ENCODE results near the gene NUP153. TPM values are rescaled to one million over a fixed set of nuclear protein-coding genes. Genes with fewer than 3 reads are reported as not detected.

NUP153 gene
- total and polyA plus RNA-seq, 5 experiments from 2014 or later, result 2.9 to 62.0 (median 3.5) TPM

DNA sequence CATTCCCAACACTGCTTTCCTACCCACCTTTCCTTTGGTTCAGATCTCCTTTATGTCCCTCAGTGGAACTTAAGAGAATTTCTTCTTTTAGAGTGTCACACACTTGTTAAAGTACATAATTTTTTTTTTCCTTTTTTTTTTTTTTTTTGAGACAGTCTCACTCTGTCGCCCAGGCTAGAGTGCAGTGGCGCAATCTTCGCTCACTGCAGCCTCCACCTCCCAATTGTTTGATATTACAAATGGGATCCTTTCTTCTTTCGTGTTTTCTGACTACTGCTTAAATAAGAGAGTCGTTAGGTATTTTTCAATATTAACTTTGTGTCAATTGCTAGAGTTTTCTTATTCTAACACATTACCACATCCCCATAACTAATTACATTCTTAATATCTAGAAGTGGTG is 29.1 kb downstream of the NUP153 start:
- no peak for DNase-seq
- H3K27ac Mint-ChIP-seq, result peak overlapping the region in 4 of 10 donors; percentile 51 to 72 (median 61)
- no peak for ATAC-seq
- no peaks in the 10 kb centered on the region for H3K9me3 Mint-ChIP-seq
- peaks cover 6 to 80% (median 16%) of the 10 kb centered on the region in 3 donors for H3K36me3 Mint-ChIP-seq
- peaks cover 25 to 54% (median 52%) of the 10 kb centered on the region in 4 donors for H3K4me1 Mint-ChIP-seq
- peak overlapping the region in 1 of 10 donors; percentile 28 for H3K4me3 Mint-ChIP-seq
- POLR2A ChIA-PET, result no interaction called here
- H3K27me3 Mint-ChIP-seq, result no peaks in the 10 kb centered on the region

DNA sequence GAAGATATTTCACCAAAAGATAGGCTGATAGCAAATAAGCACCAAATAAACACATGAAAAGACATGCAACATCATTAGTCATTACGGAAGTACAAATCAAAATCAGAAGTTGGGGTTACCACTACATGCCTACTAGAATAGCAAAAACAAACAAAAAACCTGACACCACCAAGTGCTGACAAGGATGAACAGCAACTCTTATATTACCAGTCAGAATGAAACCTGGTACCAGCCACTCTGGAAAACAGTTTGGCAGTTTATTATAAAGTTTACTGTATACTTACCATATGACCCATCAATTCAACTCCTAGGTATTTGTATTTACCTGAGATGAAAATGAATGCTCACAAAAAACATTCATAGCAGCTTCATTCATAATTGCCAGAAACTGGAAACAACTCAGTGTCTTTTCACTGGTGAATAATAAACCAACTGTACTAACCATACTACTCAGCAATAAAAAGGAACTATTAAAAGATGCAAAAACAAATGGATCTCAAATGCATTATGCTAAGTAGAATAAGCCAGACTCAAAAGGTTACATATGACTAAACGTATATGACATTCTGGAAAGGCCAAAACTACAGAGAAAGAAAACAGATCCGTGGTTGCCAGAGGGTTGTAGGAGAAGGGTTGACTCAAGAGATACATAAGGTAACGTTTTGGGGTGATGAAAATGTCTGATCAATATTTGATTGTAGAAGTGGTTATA is 33.0 kb downstream of the NUP153 start:
- Mint-ChIP-seq H3K4me3 (no peak overlapping the region), H3K27ac (peak overlapping the region in 4 of 10 donors; percentile 6 to 36 (median 25)), H3K27me3 (no peaks in the 10 kb centered on the region), H3K4me1 (peaks cover 11 to 29% (median 23%) of the 10 kb centered on the region in 4 donors), H3K9me3 (no peaks in the 10 kb centered on the region), H3K36me3 (peaks cover 0 to 83% (median 30%) of the 10 kb centered on the region in 3 donors)
- POLR2A ChIA-PET, result interaction anchor here (1.4 kb wide), 1 partner anchor 73 kb away, joined by 3 read pairs; no protein-coding TSS in a partner anchor
- no peak for DNase-seq
- ATAC-seq, result no peak

DNA sequence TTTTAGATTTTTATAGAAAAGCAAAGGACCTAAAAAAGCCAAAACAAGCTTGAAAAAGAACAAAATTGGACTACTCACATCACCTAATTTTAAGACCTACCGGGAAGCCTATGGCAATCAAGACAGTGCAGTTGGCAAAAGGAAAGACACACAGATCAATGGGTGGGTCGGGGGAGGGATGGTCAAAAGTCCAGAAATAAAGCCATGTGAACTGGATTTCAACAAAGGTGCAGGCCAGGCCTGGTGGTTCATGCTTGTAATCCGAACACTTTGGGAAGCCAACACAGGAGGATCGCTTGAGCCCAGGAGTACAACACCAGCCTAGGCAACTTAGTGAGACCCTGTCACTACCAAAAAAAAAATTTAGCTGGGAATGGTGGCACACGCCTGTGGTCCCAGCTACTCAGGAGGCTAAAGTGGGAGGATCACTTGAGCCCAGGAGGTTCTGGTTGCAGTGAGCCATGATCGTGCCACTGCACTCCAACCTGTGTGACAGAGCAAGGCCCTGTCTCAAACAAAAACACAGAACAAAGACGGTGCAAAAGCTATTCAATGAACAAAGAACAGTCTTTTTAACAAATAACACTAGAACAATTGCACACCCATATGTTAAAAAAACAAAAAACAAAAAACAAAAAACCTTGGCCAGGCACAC is 34.5 kb downstream of the NUP153 start:
- H3K4me3 Mint-ChIP-seq, result no peak overlapping the region
- H3K9me3 Mint-ChIP-seq, result no peaks in the 10 kb centered on the region
- H3K27ac Mint-ChIP-seq, result peak overlapping the region in 2 of 10 donors; percentile 13 to 56
- ATAC-seq, result no peak
- H3K27me3 Mint-ChIP-seq, result no peaks in the 10 kb centered on the region
- DNase-seq, result no peak
- H3K36me3 Mint-ChIP-seq, result peaks cover 0 to 86% (median 37%) of the 10 kb centered on the region in 3 donors
- H3K4me1 Mint-ChIP-seq, result peaks cover 8 to 14% (median 9%) of the 10 kb centered on the region in 4 donors
- POLR2A ChIA-PET, result no interaction called here

DNA sequence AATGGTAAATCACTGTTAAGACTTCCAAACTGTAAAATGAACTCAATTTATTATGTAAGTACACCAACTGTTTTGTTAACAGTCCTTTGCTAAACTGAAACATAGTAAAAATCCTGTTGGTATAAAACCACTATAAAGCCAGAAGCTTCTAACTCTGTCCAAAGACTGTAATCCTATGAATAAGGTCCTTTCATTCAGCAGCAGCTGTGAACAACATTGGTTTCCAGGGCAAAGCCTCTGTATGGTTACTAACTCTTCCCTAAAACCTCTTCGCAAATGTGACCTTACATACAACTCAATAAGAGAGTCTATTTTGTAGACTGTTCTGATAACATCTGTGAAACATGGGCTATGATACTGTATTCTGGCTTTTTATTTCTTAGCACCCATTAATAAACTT is 40.1 kb downstream of the NUP153 start:
- POLR2A ChIA-PET, result interaction anchor here (0.6 kb wide), 1 partner anchor 68 kb away, joined by 3 read pairs; no protein-coding TSS in a partner anchor
- H3K9me3 Mint-ChIP-seq, result no peaks in the 10 kb centered on the region
- no peak overlapping the region for H3K4me3 Mint-ChIP-seq
- H3K4me1 Mint-ChIP-seq, result peaks cover 9 to 33% (median 30%) of the 10 kb centered on the region in 4 donors
- peaks cover 3 to 91% (median 47%) of the 10 kb centered on the region in 3 donors for H3K36me3 Mint-ChIP-seq
- DNase-seq, result no peak
- peak overlapping the region in 7 of 10 donors; percentile 21 to 85 (median 63) for H3K27ac Mint-ChIP-seq
- no peaks in the 10 kb centered on the region for H3K27me3 Mint-ChIP-seq
- ATAC-seq, result no peak

DNA sequence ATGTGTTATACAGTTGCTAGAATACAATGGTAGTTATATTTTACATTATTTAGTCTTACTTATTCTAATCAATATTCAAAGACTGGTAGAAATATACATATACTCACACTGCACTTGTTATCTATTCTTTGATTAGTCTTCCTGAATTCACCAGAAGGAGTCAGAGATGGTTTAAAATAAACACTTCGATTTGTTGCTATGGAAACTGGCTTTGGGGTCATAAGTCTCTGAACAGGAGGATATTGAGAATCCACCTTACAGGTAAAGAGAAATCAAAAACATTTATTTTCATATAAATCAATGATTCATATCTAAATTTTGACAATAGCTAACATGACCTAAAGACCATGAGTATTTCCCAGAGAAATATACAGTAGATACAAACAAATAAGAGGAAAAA is 41.6 kb downstream of the NUP153 start:
- H3K27ac Mint-ChIP-seq, result peak overlapping the region; percentile 35 to 87 (median 68)
- POLR2A ChIA-PET, result no interaction called here
- peak overlapping the region in 5 of 10 donors; percentile 39 to 57 (median 48) for H3K4me3 Mint-ChIP-seq
- ATAC-seq, result peak; percentile 46 to 61
- peaks cover 11 to 35% (median 30%) of the 10 kb centered on the region in 4 donors for H3K4me1 Mint-ChIP-seq
- DNase-seq, result peak in 2 of 10 donors; percentile 4 to 25
- peaks cover 3 to 90% (median 43%) of the 10 kb centered on the region in 3 donors for H3K36me3 Mint-ChIP-seq
- no peaks in the 10 kb centered on the region for H3K9me3 Mint-ChIP-seq
- no peaks in the 10 kb centered on the region for H3K27me3 Mint-ChIP-seq

DNA sequence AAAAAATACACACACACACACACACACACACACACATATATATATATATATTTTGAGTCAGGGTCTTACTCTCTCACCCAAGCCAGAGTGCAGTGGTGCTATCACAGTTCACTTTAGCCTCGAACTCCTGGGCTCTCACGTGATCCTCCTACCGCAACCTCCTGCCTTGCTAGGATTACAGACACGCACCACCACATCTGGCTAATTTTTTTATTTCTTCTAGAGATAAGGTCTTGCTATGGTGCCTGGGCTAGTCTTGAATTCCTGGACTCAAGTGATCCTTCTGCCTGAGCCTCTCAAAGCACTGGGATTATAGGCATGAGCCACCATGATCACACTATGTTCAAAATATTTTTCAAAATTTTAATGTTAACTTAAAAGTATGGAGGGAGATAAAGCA is 43.5 kb downstream of the NUP153 start:
- ATAC-seq (no peak), DNase-seq (no peak)
- Mint-ChIP-seq H3K36me3 (peaks cover 3 to 92% (median 43%) of the 10 kb centered on the region in 3 donors), H3K4me1 (peaks cover 15 to 35% (median 31%) of the 10 kb centered on the region in 4 donors), H3K9me3 (no peaks in the 10 kb centered on the region), H3K4me3 (no peak overlapping the region), H3K27me3 (no peaks in the 10 kb centered on the region), H3K27ac (peak overlapping the region in 5 of 10 donors; percentile 24 to 85 (median 41))
- POLR2A ChIA-PET, result no interaction called here

DNA sequence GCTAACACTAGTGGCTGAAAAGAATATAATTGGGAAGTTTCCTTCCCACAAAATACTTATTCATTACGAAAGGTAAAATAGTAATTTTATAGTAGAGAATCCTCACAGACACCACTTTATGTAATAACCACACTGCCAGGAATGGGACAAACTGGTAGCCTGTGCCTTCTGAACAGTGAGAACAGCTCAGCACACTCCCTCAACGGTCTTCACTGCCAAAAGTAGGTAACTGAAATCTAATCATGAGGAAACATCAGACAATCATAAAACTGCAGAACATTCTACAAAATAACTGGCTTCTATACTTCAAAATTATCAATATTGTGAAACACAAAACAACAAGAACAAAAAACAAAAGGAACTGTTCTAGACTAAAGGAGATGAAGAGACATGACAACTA is 44.1 kb downstream of the NUP153 start:
- Mint-ChIP-seq H3K9me3 (no peaks in the 10 kb centered on the region), H3K4me3 (no peak overlapping the region), H3K27me3 (no peaks in the 10 kb centered on the region), H3K4me1 (peaks cover 16 to 35% (median 32%) of the 10 kb centered on the region in 4 donors), H3K27ac (peak overlapping the region in 5 of 10 donors; percentile 2 to 85 (median 12)), H3K36me3 (peaks cover 3 to 90% (median 38%) of the 10 kb centered on the region in 3 donors)
- POLR2A ChIA-PET, result no interaction called here
- ATAC-seq (no peak), DNase-seq (no peak)

DNA sequence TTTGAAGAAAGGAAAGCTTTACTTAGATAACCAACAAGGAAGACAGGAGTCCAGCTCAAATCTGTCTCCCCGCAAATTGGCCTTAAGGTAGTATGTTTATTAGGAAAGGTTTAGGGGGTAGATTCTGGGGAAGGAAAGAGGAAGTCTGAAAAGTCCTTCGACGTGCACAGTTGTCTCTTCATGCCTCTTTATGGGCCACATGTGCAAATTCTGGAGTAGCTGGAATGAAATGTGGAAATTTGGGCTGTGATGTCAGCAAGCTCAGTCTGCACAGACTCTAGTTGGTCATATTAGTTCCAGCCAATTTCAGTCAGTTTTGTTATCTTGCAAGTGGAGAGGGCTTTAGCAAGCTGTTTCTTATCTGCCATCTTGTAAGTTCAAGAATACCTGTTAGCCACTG is 50.1 kb downstream of the NUP153 start:
- Mint-ChIP-seq H3K27ac (peak overlapping the region in 2 of 10 donors; percentile 12 to 57), H3K36me3 (peaks cover 3 to 88% (median 28%) of the 10 kb centered on the region in 3 donors), H3K4me3 (no peak overlapping the region), H3K9me3 (no peaks in the 10 kb centered on the region), H3K27me3 (no peaks in the 10 kb centered on the region), H3K4me1 (peaks cover 0 to 18% (median 10%) of the 10 kb centered on the region in 4 donors)
- DNase-seq (no peak), ATAC-seq (no peak)
- POLR2A ChIA-PET, result no interaction called here

DNA sequence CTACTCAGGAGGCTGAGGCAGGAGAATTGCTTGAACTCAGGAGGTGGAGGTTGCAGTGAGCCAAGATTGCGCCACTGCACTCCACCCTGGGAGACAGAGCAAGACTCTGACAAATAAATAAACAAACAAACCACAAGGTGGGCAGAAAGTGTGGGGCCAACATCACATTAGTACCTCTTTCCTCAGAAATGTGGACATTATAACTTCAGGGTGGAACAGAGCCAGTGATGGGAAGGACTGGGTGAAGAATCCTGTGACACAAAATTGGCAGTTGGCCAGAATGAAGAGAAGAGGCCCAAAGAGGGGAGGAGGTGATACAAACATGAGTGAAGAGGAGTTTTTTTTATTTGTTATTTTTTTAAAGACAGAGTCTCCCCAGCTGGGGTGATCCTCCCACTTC is 50.6 kb downstream of the NUP153 start:
- Mint-ChIP-seq H3K4me1 (peaks cover 0 to 18% (median 8%) of the 10 kb centered on the region in 4 donors), H3K27me3 (no peaks in the 10 kb centered on the region), H3K27ac (peak overlapping the region in 3 of 10 donors; percentile 10 to 74 (median 57)), H3K4me3 (no peak overlapping the region), H3K9me3 (no peaks in the 10 kb centered on the region), H3K36me3 (peaks cover 3 to 84% (median 25%) of the 10 kb centered on the region in 3 donors)
- no peak for ATAC-seq
- no peak for DNase-seq
- POLR2A ChIA-PET, result no interaction called here

DNA sequence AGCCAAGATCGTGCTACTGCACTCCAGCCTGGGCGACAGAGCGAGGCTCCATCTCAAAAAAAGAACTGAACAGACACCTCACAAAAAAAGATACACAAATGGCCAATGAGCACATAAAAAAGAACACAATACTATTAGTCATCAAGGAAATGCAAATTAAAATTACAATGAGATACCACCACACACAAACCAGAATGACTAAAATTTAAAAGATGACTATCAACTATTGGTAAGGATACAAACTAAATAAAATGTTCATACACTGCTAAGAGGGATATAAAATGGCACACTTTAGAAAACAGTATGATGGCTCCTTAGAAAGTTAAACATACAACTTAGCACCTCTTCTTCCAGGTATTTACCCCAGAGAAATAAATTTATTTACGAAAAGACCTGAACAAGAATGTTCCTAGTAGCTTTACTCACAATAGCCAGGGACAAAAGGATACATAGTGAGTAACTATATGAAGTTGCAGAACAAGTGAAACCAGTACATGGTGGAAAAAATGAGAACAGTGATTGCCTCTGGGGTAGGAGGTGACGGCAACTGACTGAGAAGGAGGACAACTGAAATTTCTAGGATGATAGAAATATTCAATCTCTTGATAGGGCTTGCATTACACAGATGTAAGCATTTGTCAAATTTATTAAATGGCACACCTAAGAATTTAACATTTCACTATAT is 53.4 kb downstream of the NUP153 start:
- no peaks in the 10 kb centered on the region for H3K27me3 Mint-ChIP-seq
- no peaks in the 10 kb centered on the region for H3K9me3 Mint-ChIP-seq
- H3K27ac Mint-ChIP-seq, result peak overlapping the region in 2 of 10 donors; percentile 4 to 67
- DNase-seq (no peak), ATAC-seq (no peak)
- POLR2A ChIA-PET, result interaction anchor here (0.7 kb wide), 1 partner anchor 501 kb away, joined by 4 read pairs; the partner anchor contains the start of gene TPMT
- H3K4me1 Mint-ChIP-seq, result peaks cover 6 to 25% (median 12%) of the 10 kb centered on the region in 4 donors
- H3K36me3 Mint-ChIP-seq, result peaks cover 9 to 81% (median 17%) of the 10 kb centered on the region in 3 donors
- no peak overlapping the region for H3K4me3 Mint-ChIP-seq

DNA sequence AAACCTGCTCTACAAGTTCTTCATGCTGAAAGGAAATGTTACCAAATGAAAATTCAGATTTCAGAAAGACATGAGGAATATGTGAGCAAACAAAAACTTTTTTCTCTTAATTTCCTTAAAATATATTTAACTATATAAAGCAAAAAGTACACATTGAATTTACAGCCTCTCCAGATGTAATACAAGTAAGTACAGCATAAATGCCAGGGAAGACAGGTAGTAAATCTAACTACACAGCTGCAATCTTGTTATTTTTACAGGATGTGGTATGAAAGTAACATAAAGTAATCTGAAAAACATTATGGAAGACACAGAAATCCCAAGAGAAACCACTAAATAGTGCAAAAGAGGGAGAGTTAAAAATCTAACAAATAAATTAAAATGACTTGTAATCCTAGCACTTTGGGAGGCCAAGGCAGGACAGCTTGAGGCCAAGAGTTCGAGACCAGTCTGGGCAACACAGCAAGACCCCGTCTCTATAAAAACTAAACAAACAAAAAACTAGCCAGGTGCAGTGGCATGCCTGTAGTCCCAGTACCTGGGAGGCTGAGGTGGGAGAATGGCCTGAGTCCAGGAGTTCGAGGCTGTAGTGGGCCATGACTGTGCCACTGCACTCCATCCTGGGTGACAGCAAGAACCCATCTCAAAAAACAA is 55.9 kb downstream of the NUP153 start:
- DNase-seq, result no peak
- POLR2A ChIA-PET, result no interaction called here
- Mint-ChIP-seq H3K4me1 (peaks cover 6 to 16% (median 10%) of the 10 kb centered on the region in 4 donors), H3K36me3 (peaks cover 9 to 84% (median 15%) of the 10 kb centered on the region in 3 donors), H3K9me3 (no peaks in the 10 kb centered on the region), H3K27ac (peak overlapping the region in 5 of 10 donors; percentile 10 to 71 (median 43)), H3K27me3 (no peaks in the 10 kb centered on the region), H3K4me3 (no peak overlapping the region)
- ATAC-seq, result no peak

DNA sequence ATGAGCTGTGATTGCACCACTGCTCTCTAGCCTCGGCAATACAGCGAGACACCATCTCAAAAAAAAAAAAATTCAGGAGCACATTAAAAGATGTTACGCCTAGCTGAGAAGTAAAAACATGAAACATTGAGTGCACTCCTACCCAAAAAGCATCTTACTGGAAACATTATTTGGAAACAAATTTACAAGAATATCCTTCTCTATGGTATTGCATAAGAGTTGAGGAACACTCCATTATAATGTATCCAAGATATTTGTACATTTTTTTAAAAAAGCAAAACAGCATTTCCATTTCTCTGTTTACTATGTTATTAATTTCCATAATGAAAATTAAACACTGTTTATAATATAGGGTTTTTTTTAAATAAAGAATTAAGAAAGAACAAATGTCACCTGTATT is 58.0 kb downstream of the NUP153 start:
- H3K9me3 Mint-ChIP-seq, result no peaks in the 10 kb centered on the region
- DNase-seq, result no peak
- POLR2A ChIA-PET, result no interaction called here

More for the DNA sequence above, 58.0 kb downstream of the NUP153 start:
- Mint-ChIP-seq H3K27me3 (no peaks in the 10 kb centered on the region), H3K4me1 (peaks cover 3 to 16% (median 10%) of the 10 kb centered on the region in 4 donors), H3K4me3 (no peak overlapping the region), H3K27ac (no peak overlapping the region), H3K36me3 (peaks cover 9 to 82% (median 19%) of the 10 kb centered on the region in 3 donors)
- ATAC-seq, result no peak

All from naive thymus-derived CD8-positive, alpha-beta T cell (primary cell).